ENCODE data around the gene HSPBP1.
A peak's percentile ranks its signal among the peaks of the same experiment; 100 is the strongest.
"Not testable (repeated sequence)": the region's sequence is repeated elsewhere in the genome, so short reads cannot be mapped to it uniquely, and the experiment has no call there.

The HSPBP1 gene

DNA sequence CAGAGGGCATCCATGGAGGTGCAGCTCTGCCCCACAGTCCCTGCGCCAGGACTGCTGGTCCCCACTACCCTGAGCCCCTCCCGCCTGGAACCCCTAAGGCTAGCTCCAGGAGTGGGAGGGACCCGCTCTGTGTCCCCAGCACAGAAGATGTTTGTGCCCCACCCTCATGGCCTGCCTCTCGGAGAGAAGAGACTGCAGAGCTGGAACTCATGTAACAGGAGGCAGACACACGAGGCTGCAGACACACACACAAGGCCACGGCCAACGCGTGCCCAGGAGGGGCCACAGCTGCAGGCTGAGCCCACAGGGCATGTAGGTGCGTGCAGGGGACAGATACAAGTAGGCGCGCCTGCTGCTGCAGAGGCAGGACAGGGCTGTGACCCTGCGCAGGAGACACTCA is 40.9 kb downstream of the HSPBP1 start:
- no peak for DNase-seq (ENCODE audit: low read depth)

DNA sequence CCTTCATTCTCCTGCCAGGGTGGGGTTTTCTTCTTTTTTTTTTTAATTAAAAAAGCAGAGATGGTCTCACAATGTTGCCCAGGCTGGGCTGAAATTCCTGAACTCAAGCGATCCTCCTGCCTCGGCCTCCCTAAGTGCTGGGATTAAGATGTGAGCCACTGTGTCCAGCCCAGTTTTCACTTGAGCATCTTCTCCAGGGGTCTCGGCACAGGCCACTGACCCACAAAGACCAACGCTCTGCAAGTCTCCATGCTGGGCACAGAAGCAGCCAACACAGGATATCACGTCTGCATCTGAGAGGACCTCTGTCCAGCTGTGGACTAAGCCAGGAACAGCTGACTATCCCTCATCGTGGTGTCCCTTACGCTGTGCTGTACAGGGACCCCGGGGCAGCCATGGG is 41.9 kb downstream of the HSPBP1 start:
- no peak for DNase-seq (ENCODE audit: low read depth)

DNA sequence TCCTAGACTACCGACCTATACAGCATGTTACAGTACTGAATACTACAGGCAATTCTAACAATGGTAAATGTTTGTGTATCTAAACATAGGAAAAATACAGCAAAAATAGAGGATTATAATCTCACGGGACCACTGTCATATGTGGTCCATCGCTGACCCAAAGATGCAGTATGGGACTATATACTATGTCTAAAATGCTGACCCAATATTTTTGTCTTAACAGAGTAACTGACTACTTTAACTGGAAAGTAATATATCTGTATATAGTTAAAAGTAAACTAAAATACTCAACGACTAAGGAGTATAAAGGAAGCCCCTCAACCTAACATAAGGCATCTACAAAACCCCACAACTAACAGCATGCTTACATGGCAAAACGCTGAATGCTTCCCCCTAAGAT is 46.9 kb downstream of the HSPBP1 start:
- DNase-seq (ENCODE audit: low read depth), result no peak

DNA sequence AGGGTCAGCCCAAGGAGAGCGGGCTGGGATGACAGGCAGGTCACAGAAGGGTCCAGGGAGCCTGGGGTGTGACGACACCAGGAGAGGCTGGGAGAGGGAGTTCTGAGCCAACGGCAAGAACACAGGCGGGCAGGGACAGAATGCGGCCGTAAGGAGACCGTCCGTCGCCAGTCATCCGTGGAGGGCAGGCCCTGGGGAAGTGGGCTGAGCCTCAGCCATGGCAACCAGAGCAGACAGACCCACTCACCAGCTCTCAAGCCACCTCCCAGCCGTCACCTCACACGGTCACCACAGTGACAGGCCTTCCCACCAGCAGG is 47.7 kb downstream of the HSPBP1 start:
- no peak for DNase-seq (ENCODE audit: low read depth)

DNA sequence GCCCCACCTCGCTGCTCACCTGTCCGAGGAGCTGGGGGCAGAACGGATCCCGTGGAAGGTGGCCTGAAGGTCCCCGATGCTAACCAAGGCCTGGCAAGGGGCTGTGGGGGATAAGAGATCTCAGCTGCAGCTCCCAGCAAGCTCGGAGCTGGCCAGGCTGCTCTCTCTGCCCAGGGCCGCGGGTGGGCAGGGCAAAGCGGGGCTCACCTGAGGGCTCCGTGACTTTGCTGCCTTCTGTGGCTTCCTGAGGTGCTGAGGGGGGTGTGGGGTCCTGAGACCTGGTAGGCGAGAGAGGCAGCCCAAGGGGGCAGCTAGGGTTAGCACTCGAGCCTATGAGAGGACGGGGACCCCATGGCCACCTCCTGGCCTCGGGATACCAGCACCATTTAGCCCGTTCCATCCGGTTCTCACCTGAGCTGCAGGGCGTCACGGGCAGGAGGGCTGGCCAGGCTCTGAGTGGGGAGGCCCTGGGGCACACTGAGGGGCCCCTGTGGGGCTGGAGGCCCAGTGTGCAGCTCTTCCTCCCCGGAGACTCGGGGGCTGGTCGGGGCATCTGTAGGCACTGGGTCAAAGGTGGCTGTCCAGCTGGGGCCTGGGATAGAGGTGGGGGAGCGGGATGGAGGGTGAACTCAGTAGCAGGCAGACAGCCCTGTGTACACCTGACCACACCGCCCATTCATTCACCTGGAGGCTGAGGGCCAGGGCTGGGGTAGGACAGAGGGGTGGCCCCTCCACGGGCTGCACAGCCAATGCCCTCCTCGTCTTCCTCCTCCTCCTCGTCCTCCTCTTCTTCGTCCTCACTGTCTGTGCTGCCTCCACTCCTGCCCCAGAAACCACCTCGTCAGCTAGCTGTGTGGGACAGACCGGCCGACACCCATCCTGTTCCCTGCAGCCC is 48.3 kb downstream of the HSPBP1 start:
- DNase-seq (ENCODE audit: low read depth), result no peak

DNA sequence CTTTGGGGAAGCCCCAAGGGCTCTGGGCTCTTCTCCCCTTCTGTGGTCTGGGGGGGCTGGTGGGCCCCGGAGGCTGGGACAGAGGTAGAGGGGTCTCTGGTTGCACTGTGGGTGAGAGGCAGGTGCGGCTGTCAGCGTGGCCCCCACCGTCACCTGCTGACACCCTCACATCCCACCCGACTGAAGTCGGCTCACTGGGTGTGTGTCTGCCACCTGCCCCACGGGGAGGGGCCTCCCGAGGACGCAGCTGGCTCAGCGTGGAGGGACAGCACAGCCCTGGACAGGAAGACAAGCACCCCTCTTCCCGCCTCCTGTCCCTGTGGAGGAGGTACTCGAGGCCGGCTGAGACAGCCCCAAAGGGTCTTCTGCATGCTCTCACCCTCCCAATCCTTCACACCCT is 49.1 kb downstream of the HSPBP1 start:
- no peak for DNase-seq (ENCODE audit: low read depth)

DNA sequence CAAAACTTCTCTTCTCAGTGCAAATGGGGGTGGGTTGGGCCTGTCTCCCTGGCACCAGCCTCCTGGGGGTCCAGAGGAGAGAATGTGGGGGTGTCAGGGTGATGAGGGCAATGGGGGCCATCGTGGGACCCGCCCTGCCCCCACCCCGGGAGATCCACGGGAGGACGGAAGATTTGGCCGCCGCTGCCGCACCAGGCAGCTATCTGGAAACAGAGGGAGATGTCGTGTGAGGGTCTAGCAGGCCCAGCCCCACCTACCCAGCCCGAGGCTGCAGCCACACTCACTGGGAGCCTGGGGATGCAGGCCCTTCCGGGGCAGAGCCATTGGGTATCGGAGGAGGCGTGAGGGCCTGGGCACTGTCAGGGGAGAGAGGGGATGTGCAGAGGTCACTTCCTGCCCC is 49.6 kb downstream of the HSPBP1 start:
- DNase-seq (ENCODE audit: low read depth), result no peak

DNA sequence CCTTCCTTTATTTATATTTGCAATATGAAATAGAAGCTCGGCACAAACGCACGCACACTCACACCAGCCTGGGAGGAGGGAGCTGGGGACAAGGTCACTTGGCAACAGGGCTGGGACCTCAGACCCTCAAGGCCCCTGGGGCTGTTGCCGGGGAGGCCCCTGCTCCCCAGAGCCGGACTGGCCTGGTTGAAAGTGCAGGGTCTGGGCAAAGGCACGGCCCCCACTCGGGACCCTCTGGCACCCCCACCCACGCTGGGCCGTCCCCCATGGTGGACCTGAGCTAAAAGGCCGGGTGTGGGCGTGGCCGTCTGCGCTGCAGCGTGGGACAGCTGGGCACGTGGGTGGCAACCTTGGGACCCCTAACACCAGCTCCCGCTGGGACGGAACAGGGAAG is 50.1 kb downstream of the HSPBP1 start:
- no peak for DNase-seq (ENCODE audit: low read depth)

DNA sequence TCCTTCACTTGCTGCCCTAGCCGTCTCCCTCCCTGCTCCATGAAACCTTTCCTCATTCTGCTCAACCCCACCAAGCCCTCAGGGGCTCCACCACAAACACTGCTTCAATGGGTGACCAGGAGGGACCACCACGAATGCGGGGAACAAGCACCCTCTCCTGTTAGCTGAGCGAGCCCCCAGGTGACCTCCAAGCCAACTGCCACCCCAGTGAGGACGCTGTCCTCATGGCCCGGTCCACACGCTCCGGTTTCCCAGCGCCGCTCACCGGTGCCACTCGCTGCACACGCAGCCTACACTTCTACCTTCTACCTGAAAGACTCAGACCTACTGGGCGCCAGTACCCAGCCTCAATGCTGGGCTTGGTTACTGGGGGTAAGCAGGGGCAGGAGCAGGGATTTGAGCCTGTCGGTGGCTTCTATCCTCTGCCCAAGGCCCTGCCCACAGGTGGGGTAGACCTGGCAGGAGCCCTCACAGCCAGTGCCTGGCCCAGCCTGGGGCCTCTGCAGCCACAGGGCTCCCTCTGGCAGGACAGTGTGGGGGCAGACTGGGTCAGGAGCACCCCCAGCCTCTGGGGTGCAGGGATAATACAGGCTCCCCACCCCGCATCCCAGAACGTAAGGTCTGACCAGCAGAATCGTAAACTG is 50.6 kb downstream of the HSPBP1 start:
- no peak for DNase-seq (ENCODE audit: low read depth)

DNA sequence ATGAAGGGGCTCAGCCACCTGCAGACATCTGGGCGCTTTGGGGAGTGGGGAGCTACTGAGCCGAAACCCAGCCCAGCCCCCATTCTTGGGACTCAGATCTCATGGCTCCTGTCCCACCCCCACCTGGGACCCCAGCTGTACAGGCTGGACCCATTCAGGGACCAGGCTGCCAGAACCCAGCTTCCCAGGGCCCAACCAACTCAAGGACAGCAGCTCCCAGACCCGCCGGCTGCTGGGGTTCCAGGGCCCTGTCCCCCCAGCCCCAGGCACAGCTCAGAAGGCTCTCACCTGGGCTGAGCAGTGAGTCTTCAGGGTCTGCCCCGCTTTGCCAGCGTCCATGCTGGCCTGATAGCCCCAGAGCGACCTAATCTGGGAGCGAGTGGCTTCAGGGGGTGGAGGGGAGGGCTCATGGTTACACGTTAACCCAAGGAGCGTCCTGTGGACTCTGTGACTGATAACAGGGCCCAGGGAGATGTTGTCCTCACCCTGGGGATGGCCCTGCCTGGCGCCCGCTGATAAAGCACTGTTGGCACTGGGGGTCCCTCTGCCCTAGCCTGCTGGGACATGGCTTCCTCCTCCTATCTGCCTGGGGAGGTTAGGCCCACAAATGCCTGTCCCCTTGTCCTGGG is 51.4 kb downstream of the HSPBP1 start, which contains the start of gene TMEM86B:
Gene TMEM86B (minus strand): TSS at position 361 of the 629 bp plus-strand sequence. CDS start 22 bp downstream, at position 339.
- no peak for DNase-seq (ENCODE audit: low read depth)

DNA sequence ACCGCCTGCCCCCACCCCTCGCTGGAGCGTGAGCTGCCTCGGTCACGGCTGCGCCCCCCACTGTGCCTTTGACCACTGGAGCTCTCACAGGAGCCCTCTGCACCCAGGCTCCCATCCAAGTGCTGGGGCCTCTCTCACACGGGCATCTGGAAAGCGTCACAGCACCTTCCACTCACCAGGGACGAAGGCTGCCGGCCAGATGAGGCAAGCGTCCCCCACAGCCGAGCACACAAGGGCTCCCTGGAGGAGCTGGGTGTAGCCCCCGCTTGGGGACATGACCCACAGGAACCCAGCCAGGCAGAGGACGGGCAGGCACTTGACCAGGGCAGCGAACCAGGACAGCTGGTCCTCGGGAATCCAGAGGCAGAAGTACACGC is 51.9 kb downstream of the HSPBP1 start:
- no peak for DNase-seq (ENCODE audit: low read depth)

DNA sequence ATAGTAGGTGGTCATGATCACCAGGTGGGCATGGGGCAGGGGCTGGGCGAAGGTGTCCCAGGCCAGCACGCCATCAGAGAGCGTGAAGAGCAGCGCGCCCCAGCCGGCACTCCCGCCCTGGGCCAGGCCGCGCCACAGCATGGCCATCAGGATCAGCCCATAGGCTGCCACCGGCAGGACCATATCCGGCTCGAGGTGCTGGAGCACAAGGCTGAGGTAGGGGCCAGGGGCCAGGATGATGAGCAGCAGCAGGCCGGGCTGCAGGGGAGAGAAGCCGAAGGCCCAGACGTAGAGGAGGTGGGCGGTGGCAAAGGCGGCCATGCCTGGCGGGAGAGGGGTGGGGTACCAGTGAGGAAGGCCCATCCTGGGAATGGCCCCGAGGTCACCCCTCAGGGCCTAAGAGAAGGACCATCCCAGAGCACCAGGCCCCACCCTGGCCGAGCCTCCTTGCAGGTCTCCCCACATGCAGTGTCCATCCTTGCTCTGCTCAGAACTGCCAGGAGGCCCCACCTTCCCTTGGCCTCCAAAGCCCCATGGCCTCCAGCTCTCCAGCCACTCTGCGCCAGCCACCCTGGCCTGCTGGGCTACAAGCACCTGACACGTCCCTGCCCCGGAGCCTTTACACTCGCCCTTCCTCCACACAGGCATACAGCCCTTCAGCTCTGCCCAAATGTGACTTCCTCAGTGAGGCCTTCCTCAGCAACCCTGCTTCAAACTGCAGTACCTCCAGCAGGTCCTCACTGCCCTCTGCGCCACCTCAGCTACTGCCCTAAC is 52.5 kb downstream of the HSPBP1 start:
- DNase-seq (ENCODE audit: low read depth), result no peak

DNA sequence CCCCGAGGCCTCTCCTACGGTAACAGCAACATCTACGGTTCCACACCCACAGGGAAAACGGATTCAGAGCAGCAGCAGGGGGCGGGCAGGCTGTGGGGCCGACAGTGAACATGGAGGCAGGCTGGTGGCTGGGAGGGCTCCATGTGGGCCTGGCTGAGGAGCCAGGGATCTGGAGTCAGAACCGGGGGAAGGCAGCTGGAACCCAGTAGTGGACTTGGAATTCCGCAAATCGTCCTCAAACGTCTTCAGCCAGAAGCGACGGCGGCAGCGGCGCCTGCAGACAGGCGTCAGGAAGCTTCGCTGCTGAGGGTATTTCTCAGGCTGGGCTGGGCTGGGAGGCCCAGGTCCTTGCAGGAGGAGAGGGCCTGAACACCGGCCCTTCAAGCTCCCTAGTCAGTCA is 53.1 kb downstream of the HSPBP1 start:
- no peak for DNase-seq (ENCODE audit: low read depth)

DNA sequence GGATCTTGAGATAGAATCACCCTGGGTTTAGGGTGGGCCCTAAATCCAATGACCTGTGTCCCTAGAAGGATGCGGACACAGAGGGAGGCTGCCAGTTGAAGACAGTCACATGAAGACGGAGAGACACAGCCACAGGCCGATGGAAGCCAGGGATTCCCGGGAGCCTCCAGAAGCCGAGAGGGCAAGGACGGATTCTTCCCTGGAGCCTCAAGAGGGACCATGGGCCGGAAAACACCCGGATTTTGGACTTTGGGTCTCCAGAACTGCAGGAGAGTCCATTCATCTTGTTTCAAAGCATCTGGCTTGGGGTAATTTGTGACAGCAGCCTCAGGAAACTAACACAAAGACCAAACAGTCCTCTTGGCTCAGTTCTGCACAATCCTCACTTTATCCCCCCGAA is 53.6 kb downstream of the HSPBP1 start:
- DNase-seq (ENCODE audit: low read depth), result no peak

DNA sequence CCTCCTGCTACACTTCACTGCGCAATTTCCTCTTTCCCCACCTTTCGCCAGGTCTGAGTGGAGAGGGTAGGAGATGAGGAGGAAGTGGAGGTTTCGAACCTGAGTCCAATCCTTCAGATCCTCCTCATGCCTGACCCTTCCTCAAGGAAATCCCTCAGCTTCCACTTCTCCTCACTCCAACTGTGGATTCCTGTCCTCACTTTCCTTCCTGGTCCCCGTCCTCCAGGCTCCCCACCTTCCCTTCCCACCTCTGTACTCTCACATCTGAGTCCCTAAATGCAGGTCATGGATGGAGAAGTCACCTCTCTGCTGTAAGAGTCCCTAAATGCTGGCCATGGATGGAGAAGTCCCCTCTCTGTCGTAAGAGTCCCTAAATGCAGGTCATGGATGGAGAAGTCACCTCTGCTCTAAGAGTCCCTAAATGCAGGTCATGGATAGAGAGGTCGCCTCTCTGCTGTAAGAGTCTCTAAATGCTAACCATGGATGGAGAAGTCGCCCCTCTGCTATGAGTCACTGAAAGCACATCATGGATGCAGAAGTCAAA is 54.4 kb downstream of the HSPBP1 start:
- DNase-seq (ENCODE audit: low read depth), result no peak

DNA sequence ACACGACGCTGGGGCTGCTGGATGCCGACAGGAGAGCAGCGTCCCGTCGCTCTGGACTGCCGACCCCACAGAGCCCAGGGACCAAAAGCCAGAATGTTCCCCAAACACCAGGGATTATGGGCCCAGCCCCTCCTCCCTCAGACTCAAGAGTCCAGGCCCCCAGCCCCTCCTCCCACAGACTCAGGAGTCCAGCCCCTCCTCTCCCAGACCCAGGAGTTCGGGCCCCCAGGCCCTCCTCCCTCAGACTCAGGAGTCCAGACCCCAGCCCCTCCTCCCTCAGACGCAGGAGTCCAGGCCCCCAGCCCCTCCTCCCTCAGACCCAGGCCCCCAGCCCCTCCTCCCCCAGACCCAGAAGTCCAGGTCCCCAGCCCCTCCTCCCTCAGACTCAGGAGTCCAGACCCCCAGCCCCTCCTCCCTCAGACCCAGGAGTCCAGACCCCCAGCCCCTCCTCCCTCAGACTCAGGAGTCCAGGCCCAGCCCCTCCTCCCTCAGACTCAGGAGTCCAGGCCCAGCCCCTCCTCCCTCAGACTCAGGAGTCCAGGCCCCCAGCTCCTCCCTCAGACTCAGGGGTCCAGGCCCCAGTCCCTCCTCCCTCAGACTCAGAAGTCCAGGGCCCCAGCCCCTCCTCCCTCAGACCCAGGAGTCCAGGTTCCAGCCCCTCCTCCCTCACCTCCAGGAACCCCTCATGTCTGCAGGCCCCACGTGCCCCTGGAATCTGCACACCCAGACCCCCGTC is 55.1 kb downstream of the HSPBP1 start:
- not testable (repeated sequence) for DNase-seq (ENCODE audit: low read depth)

DNA sequence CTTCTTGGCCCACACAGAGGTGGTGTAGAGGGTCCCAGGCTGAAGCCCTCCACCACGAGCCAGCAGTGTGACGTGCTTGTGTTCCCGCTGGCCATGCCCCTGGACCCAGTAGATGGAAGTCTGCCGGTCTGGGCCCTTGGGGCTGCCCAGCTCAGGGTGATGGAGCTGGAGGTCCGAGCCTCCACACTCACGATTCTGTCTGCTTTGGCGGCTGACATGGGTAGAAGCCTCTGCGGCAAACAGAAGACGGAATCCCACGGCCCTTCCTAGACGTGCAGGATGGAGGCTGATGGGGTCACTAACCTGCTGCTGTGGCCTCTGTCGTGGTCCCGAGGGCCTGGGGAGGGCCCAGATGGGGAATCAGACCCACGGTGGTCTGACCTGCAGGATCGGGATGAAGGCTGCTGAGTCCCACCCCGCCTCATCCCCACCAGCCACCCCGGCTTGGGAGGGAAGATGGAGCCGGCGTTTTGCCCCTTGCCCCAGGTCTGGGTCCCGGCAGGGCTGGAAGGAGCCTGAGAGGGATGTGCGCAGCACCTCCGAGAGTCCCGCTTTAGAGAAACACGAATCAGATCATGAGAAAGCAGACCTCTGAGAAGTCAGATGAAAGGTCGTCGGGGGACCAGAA is 55.8 kb downstream of the HSPBP1 start:
- DNase-seq (ENCODE audit: low read depth), result no peak

DNA sequence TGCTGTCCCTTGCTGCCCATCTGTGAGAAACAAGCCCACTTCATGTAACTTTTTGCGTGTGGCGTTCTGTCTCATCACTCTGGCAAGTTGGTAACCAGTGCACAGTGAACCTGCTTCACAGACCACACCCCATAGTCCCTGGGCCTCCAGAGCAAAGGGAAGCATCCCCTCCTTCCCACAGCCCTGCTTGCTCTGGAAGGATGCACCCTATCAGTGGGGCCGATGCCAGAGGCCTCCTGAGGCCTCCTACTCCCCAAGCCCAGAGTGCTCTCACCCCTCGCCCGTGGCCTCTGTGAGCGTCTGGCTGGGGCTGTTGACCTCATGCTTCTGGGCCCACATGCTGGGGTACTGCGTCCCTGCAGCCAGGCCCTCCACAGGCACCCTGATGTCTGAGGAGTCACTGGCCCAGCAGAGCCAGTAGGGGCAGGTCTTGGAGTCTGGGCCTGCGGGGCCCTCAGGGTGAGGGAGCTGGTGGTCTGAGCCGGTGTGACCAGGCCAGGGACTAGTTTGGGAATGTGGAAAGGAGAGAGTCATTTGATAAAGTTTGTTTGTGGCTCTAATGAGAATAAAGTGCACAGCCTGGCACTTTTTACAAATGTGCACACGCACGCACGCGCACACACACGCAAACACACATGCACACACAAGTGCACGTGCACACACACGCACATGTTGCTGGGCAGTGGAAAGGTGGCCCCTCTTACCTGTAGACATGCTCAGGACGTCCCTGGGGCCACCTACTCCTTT is 56.4 kb downstream of the HSPBP1 start:
- DNase-seq (ENCODE audit: low read depth), result no peak

DNA sequence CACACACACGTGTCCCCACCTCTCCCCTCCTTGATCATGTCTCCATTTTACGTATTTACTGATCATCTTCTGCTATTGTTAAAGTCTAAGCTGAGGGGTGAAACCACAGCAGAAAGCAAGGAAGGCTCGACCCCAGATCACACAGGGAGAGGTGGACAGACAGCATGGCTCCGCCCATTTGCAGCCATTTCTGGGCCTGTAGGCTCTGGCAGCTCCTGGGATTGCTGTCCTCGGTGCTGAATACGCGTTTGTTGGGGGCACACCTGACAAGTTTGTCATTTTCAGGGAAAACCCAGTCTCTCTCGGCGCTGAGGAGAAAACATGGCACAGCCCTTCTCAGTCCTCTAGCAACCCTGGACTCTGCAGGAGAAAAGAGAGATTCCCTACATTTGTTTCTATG is 59.4 kb downstream of the HSPBP1 start:
- DNase-seq (ENCODE audit: low read depth), result no peak

DNA sequence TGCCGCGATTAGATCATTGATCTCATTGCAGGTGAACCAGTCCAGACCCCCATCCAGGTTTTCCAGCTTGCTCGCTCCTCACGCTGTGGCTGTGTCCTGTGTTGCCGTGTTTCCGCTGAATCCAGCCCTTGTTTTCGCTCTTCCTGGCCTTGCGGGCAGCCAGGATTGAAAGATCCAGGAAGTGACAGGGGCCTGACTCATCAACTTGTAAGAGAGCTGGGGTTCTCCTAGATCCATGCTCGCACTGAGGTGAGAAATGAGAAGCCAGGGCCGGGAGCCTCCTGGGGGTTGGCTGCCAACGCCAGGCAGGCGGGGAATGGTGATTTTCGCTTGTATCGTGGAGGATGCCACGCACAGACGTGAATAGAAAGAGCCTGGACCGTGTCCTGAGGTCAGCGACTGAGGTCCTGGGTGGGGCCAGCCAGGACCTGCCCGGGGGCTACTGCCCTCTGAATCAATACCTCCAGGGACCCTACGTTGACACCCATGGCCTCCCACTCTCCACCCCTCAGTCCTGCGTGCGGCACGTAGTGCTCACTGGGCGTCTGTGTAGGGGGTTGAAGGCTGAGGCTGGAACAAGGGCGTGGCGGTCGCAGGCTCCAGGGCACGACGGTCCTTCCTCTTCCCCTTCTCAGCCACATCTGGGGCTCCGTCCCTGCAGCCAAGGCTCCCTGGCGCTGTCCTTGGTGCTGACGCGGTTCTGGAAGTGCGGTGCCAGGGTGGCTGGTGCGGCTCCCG is 63.3 kb downstream of the HSPBP1 start:
- peak; percentile 98 for DNase-seq (ENCODE audit: low read depth)

All from GM04503 (cell line).